Astrocyte of the spinal cord (primary cell): ENCODE data around the gene BSN.

Experiments used
- DNase-seq: peaks from one replicate; pipeline ENCODE4 v3.0.0; 2011; ENCODE audit warnings: low read depth, low spot score
- H3K4me3 ChIP-seq: 2 replicates; pipeline ENCODE4 v1.5.1; 2011; ENCODE audit warnings: low read depth, mild to moderate bottlenecking, low read length, moderate library complexity
- CTCF ChIP-seq: IDR thresholded peaks from 2 replicates; pipeline ENCODE4 v1.5.1; 2012; ENCODE audit warnings: low read depth, mild to moderate bottlenecking, low read length, inconsistent platforms
- in situ Hi-C: cut with HindIII; loops from 2 replicates; pipeline ENCODE4 v1.10.0; 2017; ENCODE audit warnings: low sequenced_read_pairs

BSN gene

GRCh38 chr3:49629451-49629850 lies 75.2 kb downstream of the BSN start:
- TF ChIP-seq CTCF, result no peak
- no peak for DNase-seq

GRCh38 chr3:49629866-49630265 lies 75.6 kb downstream of the BSN start:
- no peak overlapping the region for H3K4me3 ChIP-seq
- in situ Hi-C loops, result no loop called here

More at GRCh38 chr3:49629451-49629850, 75.2 kb downstream of the BSN start:
- in situ Hi-C loops, result no loop called here
- H3K4me3 ChIP-seq, result no peak overlapping the region

GRCh38 chr3:49630784-49631183 lies 76.5 kb downstream of the BSN start:
- TF ChIP-seq CTCF, result no peak
- no peak overlapping the region for H3K4me3 ChIP-seq
- DNase-seq, result no peak
- in situ Hi-C loops, result no loop called here

More at GRCh38 chr3:49629866-49630265, 75.6 kb downstream of the BSN start:
- no peak for TF ChIP-seq CTCF
- no peak for DNase-seq

- no peak overlapping the region for H3K4me3 ChIP-seq
- DNase-seq, result no peak
- in situ Hi-C loops, result no loop called here
- TF ChIP-seq CTCF, result no peak
Observed at GRCh38 chr3:49634736-49635135, 80.5 kb downstream of the BSN start.

- no peak overlapping the region for H3K4me3 ChIP-seq
- no peak for TF ChIP-seq CTCF
- no peak for DNase-seq
- in situ Hi-C loops, result no loop called here
Observed at GRCh38 chr3:49636883-49637609, 82.8 kb downstream of the BSN start.

GRCh38 chr3:49638445-49638844 lies 84.2 kb downstream of the BSN start:
- in situ Hi-C loops, result no loop called here

More at GRCh38 chr3:49638445-49638844, 84.2 kb downstream of the BSN start:
- DNase-seq, result peak; percentile 62
- no peak for TF ChIP-seq CTCF
- no peak overlapping the region for H3K4me3 ChIP-seq
